HG02943 (cell line): ENCODE measurements around the gene GNAS.

Experiments
- ATAC-seq: cut with Tn5 transposase; IDR thresholded peaks from one replicate; pipeline ENCODE4 v1.9.1; 2021; ENCODE audit warnings: mild to moderate bottlenecking, low read depth, moderate library complexity; ENCODE audit not compliant: unreplicated experiment

Gene GNAS

DNA sequence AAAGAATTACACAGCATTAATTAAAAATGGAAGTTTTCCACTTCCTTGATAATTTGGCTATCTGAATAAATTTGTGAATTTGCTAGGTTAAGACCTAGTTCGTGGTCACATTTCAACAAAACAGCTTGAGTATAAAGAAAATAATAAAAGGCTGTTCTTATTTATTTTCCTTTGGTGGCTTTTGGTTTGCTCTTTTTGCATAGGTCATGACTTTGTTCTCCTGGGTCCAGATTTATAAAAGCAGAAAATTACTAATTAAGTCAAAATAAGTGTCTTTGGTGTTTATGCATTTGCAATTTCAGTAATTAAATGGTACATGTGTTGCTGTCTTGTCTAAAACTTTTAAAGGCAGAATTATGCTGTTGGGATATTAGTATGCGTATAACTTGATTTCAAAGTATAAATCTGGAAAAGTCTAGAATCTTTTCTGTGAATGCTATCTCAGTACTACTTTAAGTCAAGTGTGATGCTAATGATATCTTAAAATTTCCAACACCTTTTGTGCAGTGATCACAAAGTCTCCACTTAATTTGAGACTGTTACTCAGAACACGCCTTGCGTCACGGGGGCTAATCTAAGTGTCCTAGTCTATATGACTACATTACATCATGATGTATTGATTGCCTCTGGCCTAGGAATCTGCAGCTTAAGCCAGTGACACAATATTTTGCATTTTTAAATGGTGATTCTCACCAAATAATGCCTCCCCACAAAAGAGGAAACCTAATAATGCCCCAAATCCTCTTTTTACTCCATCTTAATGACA, 41.0 kb downstream of the GNAS start:
- no peak for ATAC-seq

DNA sequence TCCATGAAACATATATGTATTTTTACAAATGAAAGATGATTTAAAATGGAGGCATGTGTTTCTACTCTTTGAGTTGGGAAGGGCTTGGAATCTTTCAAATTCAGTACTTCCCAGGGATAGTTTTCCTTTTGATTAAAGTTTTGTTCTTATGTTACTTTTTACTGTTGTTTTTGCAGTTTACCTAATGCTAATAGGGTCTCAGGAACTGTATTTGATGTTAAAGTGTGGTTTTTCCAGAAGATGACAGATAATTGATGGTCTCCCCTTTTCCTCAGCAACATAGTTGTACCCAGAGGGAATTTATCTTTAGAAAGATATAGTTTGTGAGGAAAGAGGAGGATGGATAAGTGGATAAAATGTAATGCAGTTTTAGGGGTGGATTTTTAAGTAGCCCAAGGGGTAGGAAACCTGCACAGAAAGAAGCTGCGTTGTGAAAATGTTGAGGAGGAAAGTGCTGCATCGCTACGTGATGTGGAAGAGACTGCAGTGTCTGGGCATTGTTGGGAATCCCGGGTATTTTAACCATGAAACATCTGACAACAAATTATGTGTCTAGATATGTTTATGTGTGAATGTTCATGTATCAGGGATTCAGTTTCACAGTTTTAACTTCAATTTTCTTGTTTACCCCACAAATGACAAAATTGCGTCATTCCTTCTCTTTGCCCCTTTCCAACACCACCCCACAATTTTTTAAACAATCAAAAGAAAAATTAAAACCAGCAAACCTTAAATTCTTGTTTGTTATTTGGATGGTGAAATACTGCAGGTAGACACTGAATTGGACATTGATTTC, 42.3 kb downstream of the GNAS start:
- no peak for ATAC-seq

DNA sequence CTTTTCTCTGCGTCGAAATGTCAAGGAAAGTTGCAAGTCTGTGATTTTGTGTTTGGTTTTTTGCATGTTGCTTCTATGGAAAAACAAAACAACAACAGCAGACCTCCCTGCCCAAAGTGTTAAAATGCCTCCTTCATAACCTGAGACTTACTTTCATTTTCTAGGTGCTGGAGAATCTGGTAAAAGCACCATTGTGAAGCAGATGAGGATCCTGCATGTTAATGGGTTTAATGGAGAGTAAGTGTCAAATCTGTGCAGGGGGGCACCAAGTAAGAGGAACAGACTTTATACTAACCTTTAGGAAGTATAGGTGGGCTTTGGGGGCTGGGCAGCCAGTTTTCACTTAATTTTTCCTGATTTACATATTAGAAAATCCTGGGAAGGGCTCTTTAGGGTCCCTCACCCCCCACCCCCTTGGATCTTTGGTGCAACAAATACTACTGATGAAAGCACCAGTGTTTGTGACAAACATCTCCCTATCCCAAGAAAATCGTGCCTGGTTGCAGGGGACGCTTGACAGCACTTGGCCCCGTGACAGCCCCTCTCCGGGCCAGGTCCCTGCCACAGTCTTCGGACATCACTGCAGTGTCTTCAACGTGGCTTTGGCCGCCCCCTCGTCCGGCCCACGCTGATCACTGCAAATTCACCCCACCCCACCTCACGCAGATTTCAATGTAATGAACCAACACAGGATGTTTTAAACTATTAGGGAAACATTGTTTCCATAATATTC, 43.1 kb downstream of the GNAS start:
- no peak for ATAC-seq

DNA sequence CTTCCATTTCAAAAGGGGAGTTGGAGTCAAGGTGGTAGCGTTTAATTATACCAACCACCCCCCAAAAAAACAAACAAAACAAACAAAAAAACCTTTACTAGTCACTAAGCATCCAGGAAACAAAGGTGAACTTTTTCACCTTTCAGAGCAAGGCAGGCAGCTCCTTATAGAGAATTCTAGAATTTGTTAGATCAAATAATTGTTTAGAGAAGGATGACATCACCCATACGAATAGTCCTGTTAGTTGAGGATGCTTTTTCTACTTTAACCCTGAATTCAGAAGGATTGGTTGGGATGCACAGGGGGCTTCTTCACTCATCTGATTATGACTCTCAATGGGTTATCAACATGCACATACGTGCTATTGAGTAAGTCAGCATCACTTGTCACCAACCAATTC, 44.3 kb downstream of the GNAS start:
- no peak for ATAC-seq

DNA sequence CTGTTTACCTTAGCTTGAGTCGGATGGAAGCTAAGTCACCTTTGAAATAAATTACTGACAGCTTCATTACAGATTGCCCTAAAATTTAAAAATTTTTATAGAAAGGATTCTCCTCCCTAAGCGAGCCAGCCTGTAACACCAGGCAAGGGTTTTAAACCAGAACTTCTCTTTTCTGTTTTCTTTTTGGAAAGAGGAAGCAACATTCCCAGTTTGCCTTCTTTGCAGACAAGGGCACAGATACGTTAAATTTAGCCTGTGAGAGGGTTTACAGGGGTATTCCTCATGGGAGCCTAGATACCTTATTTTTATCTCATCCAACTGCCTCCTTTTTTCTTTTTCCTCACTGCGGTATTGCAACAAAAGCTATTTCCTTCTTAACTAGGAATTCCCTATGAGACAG, 45.0 kb downstream of the GNAS start:
- no peak for ATAC-seq

DNA sequence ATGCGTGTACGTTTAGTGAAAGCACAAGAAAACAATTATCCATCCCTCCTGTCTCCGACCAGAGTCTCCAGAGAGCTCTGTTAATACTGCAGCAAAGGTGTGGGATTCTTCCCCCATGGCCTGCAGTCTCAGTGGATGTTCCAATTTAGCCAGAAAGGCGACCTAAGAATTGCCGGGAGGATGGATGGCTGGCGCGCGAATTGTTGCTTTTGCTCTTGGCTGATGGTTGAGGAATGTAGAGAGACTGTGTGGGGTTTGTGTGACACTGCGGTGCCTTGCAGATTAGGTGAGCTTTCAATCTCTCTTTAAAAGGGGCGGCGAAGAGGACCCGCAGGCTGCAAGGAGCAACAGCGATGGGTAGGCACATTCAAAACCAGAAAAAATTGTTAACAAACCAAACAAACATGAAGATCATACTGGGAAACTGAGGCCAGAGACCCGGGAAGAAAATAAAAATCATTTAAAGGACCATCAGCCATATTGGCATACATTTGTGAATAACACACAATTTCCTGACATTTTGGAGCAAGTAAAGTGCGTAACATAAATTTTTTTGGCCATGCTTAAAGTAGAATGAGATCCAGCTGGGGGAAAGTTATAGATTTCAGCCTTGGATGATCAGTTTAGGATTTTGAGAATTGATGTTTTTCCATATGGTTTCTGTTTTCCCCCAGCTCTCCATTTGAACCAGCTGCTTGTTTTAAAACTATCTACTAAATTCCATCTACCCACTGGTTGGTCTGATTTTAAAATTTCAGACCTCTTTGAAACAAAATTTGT, 46.3 kb downstream of the GNAS start:
- no peak for ATAC-seq

DNA sequence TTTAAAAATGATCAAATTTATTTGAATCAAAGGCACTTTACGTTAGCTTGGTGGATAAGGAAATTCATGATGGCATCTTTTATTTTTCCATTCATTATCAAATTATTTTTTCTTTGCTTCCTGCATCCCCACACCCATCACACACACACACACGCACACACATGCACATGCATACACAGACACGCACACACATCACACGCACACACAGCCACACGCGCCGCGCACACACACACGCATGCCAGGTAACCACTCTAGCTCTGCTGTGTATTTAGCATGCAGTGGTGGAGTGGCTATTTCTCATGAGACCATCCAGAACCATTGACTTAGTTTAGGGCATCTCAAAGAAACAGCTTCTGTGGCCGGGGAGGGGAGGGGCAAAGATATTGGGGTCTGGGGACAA, 47.0 kb downstream of the GNAS start:
- no peak for ATAC-seq

DNA sequence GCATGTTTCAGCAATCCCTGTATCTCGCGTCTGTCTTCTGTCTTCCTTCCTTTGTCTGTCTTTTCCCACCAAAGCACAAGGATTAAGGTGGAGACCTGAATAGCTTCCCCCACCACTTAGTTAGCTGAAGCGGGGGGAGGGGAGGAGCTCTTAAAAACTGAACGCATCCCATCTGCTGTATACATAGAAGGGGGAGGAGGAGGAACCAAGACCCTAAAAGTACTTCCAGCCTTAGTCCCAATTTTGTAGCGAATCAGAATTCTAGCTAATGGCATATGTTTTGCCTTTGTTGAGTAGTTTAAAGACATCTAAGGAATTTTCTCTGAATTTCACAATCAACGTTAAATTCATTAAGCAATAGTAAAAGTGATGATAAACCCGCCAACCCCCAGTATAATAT, 47.9 kb downstream of the GNAS start:
- ATAC-seq: no peak

DNA sequence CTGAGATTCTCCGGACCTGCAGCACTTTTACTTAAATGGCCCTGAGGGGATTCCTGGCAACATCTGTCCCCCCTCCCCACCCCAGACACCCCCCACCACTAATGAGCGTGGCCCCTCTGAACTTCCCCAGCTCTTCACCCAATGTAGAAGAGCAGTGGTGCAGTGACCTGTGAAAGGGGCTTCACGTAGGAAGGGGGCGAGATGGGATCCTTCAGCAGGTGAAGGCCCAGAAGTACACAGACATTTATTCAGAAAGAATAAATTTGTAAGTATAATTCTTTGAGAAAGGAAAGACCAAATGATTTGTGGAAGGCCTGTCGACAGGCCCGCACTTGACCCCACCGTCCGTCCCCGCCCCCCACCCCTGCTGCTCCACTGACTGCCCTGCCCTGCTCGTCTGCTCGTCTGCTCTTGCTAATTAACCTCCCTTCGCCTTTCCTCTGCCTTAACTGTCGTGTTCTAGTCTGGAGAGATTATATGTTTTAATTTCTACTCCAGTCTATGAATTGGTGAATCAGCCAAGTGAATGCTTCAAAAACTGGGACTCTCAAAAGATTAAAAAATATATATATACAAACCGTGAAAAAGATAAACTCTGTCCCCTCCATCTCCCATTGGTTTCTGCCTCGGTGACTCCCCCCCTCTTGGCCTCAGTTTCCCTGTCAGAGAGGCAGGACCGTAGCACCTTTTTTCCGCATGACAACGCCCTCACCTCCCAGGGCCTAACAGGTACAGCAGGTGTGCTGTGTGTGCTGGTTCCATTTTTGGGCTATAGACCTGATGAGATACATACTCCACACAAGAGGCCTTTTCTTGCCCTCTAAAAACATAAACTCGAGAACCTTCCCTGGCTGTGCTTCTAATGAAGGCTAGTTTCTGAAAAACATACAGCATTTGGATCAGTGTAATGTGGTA, 49.2 kb downstream of the GNAS start:
- no peak for ATAC-seq

DNA sequence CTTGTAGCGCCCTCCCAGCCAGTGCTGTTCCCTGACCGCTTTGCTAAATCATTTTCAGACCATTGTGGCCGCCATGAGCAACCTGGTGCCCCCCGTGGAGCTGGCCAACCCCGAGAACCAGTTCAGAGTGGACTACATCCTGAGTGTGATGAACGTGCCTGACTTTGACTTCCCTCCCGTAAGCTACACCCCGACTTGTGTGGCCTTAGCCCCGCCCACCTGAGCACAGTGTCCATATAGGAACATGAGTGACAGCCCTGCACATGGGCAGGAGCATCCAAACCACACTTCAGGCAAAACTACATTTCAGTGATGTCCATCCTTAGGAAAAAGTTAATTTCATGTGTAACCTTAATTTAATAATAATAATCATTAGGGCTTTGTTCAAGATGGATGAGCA, 51.1 kb downstream of the GNAS start:
- no peak for ATAC-seq

DNA sequence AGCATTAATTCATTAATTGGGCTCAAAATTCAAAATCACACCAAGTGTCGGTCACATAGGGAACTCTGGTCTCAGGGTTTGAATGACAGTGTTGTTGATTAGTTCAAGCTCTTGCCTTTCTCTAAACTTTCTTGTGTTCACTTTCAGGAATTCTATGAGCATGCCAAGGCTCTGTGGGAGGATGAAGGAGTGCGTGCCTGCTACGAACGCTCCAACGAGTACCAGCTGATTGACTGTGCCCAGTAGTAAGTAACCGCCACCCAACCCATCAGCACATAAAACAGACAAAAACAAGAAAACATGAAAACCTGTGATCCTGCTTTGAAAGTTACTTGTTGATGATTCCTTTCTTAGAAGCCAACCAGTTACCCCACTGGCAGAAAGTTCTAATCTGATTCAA, 52.7 kb downstream of the GNAS start:
- ATAC-seq: no peak

DNA sequence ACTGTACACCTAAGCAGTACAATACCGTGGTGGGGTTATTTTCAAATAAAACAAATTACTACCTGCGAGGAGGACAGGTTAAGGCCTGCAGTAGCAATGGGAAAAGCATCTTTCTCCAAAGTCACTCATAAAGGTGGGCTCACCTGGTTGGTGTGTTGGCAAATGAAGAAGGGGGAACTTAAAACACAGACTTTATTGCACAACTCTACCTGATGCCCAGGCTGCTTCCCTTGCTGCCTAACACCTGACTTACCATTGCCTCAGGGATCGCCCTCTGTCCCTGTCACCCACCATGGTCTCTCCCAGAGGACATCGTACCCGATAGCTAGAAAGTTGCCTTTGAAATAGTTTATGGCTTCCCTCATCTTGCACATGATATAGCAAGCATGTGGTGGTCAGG, 53.6 kb downstream of the GNAS start:
- no peak for ATAC-seq

DNA sequence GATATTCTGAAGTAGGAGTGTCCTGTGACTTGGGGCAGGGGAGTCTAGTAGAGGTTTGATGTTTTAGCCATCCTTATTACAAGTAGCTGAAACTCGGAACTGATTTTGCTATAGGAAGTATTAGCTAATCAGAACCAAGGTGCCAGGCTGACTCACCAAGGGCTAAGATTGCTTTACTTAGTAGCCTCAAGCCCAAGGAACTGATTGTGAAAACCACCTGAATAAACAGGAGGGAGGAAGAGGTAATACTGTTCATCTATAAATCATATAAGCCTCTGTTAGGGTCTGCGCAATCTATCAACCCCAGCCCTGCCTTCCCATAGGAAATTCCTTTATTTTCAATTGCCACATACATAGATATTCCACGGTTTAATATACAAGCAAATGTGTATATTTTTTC, 54.4 kb downstream of the GNAS start:
- ATAC-seq: no peak

DNA sequence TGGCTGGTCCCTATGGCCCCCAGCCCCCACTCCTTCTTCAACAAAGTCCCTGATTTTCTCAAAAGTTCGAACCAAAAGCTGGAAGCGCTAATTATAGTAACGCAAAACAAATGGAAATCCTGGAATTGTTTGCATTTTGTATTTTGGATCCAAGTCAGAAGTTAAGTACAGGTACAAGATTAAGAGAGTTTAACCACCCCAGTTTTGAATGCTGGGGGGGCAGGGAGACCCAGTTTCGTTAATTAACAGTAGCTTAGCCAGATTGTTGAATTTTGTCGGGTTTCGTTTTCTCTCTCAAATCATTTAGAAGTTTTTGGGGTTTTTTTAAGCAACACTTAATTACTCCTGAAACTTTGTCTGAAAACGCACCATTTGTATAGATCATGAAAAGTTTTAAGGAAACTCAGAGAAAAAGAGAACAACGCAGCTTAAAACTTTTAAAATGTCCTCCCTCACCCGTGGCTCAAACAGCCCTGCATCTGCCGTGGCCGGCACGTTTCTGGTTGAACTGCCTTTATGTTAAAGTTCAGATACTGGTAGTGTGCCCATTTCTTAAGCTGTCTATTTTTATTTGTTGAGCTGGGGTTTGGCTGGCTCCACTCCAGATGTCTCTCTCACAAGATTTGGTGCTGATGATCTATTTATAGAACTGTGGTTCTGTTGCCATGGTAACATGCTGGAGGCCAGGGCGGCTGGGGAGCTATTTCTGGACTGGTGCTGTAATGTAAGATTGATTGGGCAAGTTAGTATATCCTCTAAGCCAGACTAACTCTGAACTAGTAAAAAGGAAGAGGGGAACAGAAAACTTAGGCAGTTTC, 55.0 kb downstream of the GNAS start:
- ATAC-seq: peak; percentile 79

DNA sequence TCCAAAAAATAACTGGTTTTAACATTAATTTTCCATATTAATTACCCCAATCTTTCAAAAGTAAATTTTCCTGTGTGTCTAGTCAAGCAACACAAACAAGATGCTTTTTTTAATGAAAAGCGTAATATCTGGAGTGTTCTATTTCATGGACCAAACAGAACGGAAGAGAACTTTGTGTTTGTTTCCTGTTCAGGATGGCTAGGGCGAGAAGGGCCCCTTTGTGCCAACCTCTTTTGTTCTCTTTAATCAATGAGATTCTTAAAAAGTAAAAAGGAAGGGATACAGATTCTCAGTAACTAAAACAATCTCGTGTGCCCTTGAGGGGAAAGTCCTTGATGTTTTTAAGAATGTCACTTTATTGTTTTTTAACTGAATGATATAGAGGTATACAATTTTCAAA, 55.7 kb downstream of the GNAS start:
- peak; percentile 13 for ATAC-seq

DNA sequence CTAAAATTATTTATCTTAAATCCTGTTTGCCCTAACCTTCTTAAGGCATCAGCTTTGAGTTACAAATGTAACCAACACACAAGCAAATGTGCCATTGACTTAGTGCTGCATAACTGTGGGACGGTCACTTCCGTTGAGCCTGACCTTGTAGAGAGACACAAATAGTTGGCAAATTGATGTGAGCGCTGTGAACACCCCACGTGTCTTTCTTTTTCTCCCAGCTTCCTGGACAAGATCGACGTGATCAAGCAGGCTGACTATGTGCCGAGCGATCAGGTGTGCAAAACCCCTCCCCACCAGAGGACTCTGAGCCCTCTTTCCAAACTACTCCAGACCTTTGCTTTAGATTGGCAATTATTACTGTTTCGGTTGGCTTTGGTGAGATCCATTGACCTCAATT, 56.4 kb downstream of the GNAS start:
- ATAC-seq: no peak

DNA sequence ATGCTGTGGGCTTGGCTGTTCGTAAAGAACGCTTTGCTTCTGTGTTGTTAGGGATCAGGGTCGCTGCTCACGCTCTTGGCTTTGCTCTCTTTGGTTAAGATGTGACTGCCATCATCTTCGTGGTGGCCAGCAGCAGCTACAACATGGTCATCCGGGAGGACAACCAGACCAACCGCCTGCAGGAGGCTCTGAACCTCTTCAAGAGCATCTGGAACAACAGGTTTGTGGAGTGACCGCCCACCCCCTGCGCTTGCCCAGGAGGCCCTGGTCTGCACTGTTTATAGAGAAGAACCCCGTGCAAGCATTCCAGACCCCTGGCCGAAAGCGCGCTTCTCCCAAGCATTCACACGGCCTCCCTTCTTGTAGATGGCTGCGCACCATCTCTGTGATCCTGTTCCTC, 57.1 kb downstream of the GNAS start:
- no peak for ATAC-seq

DNA sequence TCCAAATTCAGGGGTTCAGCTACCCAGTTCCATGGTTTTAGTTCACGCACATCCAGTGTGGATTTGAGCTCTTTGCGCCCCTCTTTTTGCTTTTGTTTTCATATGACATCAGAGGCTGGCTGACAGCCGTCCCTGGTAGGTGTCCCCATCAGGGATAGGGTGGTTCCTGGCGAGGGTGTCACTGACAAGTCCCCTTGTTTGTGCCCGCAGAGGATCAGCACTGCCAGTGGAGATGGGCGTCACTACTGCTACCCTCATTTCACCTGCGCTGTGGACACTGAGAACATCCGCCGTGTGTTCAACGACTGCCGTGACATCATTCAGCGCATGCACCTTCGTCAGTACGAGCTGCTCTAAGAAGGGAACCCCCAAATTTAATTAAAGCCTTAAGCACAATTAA, 58.0 kb downstream of the GNAS start:
- no peak for ATAC-seq

DNA sequence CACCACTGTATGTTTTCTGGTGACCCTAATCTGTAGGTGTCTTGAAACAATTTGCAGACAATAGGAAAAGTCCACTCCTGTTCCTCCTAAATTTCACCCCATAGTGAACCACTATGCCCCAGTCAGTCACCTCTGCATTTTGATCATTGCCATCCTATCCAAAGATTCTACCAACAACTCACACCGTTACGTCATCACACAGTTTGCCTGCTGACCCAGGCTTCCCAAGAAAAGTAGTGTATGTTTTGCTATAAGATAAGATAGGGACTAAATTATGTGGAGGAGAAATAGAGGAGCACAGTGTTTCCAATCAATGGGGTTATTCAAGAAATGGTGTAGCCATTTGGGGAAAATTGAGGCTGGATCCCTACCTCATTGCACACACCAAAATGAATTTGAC, 58.8 kb downstream of the GNAS start:
- ATAC-seq: no peak
